GM23248 (cell line): ENCODE measurements around the gene MCL1. TPM values are rescaled to one million over a fixed set of nuclear protein-coding genes. Genes with fewer than 3 reads are reported as not detected.

Experiments used
- DNase-seq: peaks from one replicate; pipeline ENCODE4 v3.0.0-alpha.2; 2015
- H2AFZ ChIP-seq: fragments of 200-600 bp; sonication (generic); 2 replicates; pipeline ENCODE4 v1.6.1; 2016; ENCODE audit warnings: antibody characterized with exemption
- H3F3A ChIP-seq: fragments of 200-600 bp; sonication (generic); 2 replicates; pipeline ENCODE4 v1.6.1; 2016; ENCODE audit warnings: mild to moderate bottlenecking, antibody characterized with exemption, mixed run types; ENCODE audit not compliant: insufficient read depth
- H3K27ac ChIP-seq: fragments of 200-600 bp; sonication (generic); 2 replicates; pipeline ENCODE4 v1.5.1; 2016; ENCODE audit warnings: mild to moderate bottlenecking
- H3K27me3 ChIP-seq: fragments of 200-600 bp; sonication (generic); replicated peaks from 2 replicates; pipeline ENCODE4 v1.6.1; 2016; ENCODE audit warnings: mild to moderate bottlenecking; ENCODE audit not compliant: insufficient read depth
- H3K36me3 ChIP-seq: fragments of 200-600 bp; sonication (generic); 2 replicates; pipeline ENCODE4 v1.6.1; 2016; ENCODE audit warnings: low read depth, mild to moderate bottlenecking
- H3K4me1 ChIP-seq: fragments of 200-600 bp; sonication (generic); 2 replicates; pipeline ENCODE4 v1.6.1; 2016; ENCODE audit warnings: mild to moderate bottlenecking; ENCODE audit not compliant: insufficient read depth
- H3K4me2 ChIP-seq: fragments of 200-600 bp; sonication (generic); one replicate; pipeline ENCODE4 v1.6.1; 2016; ENCODE audit warnings: mild to moderate bottlenecking; ENCODE audit not compliant: unreplicated experiment
- H3K4me3 ChIP-seq: fragments of 200-600 bp; sonication (generic); 2 replicates; pipeline ENCODE4 v1.5.1; 2016; ENCODE audit warnings: mild to moderate bottlenecking
- H3K79me2 ChIP-seq: fragments of 200-600 bp; sonication (generic); 2 replicates; pipeline ENCODE4 v1.6.1; 2016; ENCODE audit warnings: mild to moderate bottlenecking; ENCODE audit not compliant: insufficient read depth
- H3K9ac ChIP-seq: fragments of 200-600 bp; sonication (generic); 2 replicates; pipeline ENCODE4 v1.6.1; 2016; ENCODE audit warnings: mild to moderate bottlenecking
- H3K9me2 ChIP-seq: fragments of 200-600 bp; sonication (generic); 2 replicates; pipeline ENCODE4 v1.6.1; 2016; ENCODE audit warnings: mixed run types, mild to moderate bottlenecking, moderate library complexity; ENCODE audit not compliant: insufficient read depth
- H3K9me3 ChIP-seq: fragments of 200-600 bp; sonication (generic); one replicate; pipeline ENCODE4 v1.6.1; 2017; ENCODE audit warnings: low read depth
- H4K20me1 ChIP-seq: fragments of 200-600 bp; sonication (generic); 2 replicates; pipeline ENCODE4 v1.6.0; 2016; ENCODE audit not compliant: insufficient read depth
- EZH2 ChIP-seq: fragments of 200-600 bp; sonication (generic); IDR thresholded peaks from 2 replicates; pipeline ENCODE4 v1.6.1; 2018; ENCODE audit warnings: antibody characterized with exemption, mild to moderate bottlenecking; ENCODE audit not compliant: insufficient read depth, poor library complexity, severe bottlenecking
- EZH2phosphoT487 ChIP-seq: fragments of 200-600 bp; sonication (generic); IDR thresholded peaks from 2 replicates; pipeline ENCODE4 v1.6.1; 2018; ENCODE audit warnings: antibody characterized with exemption, moderate library complexity, mild to moderate bottlenecking, low read depth; ENCODE audit not compliant: insufficient read depth
- WGBS, 2 experiments: methylation state at CpG; one replicate each; pipeline ENCODE4 v1.1.6; 2015 to 2017; ENCODE audit warnings: low lambda C conversion rate in 2 of 2, low coverage in 1 of 2; ENCODE audit errors: missing lambda C conversion rate in 2 of 2; 5-methylcytosine and 5-hydroxymethylcytosine counted together
- in situ Hi-C: fragments of 300-500 bp; cut with MboI; formaldehyde crosslinking; loops from 2 replicates; pipeline ENCODE4 v1.15.0; 2020
- polyA plus RNA-seq: library from polyadenylated mRNA; unstranded; fragments of >200 nt; fragmentation: Nextera tagmentation; extraction: Ambion mirVana; gene quantifications from 2 replicates; pipeline ENCODE4 v1.2.1, GENCODE V29; 2016
- total RNA-seq: library from RNA; depleted of rRNA; stranded (reverse); fragments of >200 nt; shearing (Covaris generic); gene quantifications from 2 replicates; pipeline ENCODE4 v1.2.3, GENCODE V29; 2014

Gene MCL1
- total and polyA plus RNA-seq, 2 experiments from 2014 or later: 84.7 to 310 TPM

DNA sequence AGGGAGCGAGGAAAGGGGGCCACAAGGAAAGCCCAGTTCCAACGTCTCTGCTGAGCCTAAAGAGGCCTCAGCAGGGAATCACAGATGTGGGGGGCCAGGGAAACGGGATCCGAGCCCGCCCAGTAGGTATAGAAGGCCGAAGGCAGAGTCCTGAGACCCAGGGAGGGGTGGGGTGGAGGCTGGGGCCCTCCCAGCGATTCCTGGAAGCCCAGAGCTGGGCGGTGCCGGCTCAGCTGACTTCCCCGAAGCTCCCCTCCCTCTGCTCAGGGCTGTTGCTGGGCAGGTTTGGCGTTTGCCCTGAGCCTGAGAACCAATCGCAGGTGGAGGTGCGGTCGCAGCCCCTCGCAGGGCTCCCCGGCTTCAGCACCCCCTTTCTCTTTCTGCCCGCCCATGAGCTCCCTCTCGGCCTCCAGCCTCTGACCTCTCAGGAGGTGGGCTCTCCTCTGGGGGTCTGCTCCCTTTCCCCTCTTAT lies 17.4 kb downstream of the MCL1 start:
- no peaks in the 10 kb centered on the region for H4K20me1 ChIP-seq
- TF ChIP-seq EZH2: no peak
- TF ChIP-seq EZH2phosphoT487: no peak
- H3K27ac ChIP-seq: peak overlapping the region; percentile 100
- H3K79me2 ChIP-seq: peaks cover 37% of the 10 kb centered on the region
- peak; percentile 96 for DNase-seq
- no peaks in the 10 kb centered on the region for H3K36me3 ChIP-seq
- in situ Hi-C loops: loop anchor here (10.0 kb wide), 1 partner anchor 253 kb away; no protein-coding TSS in a partner anchor
- H3K4me1 ChIP-seq: peaks cover 45% of the 10 kb centered on the region
- H2AFZ ChIP-seq: no peak overlapping the region
- no peaks in the 10 kb centered on the region for H3K9me3 ChIP-seq
- H3K9ac ChIP-seq: peak overlapping the region; percentile 98
- peak overlapping the region; percentile 77 for H3K4me3 ChIP-seq
- H3K4me2 ChIP-seq: peak overlapping the region; percentile 97
- peaks cover 53% of the 10 kb centered on the region for H3F3A ChIP-seq
- WGBS, 2 experiments: 1 to 2% methylated on average over 16 to 18 of the region's 18 CpGs
- H3K9me2 ChIP-seq: no peaks in the 10 kb centered on the region
- no peaks in the 10 kb centered on the region for H3K27me3 ChIP-seq

DNA sequence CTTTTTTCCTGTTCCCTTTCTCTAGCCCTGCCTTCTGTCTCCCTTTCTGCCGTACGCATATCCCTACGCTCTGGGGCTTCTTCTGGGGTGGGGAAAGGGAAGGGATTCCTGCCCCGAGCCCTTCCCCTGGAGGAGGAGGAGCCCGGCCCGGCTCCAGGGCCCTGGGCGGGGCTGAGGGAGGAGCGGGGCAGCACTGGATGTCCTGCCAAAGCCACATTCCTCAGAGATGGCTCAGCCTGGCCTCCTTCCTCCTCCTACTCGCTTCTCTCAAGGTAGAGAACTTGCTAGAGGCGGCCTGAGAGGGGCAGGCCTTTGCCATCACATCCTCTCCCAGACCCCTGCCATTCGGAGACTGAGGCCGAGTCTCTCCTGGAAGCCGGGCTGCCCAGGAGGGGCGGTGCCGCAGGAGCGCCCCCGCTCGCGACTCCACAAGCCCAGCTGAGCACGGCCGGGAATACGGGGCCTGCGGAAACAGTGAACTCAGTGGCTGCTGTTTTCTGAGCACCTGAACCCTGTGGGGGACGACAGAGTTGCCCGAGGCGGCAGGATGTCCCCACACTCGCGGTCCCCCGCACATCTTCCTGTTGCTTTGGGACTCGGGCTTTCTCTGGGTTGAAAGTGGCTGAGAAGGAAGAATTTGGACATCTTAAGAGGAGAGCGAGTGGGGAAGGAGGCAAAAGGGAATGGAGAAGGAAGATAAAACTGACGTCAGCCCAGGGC lies 18.0 kb downstream of the MCL1 start:
- Histone ChIP-seq H3K36me3 (no peaks in the 10 kb centered on the region), H3K4me1 (peaks cover 41% of the 10 kb centered on the region), H3K4me3 (peak overlapping the region; percentile 77), H4K20me1 (no peaks in the 10 kb centered on the region), H3K9ac (peak overlapping the region; percentile 98), H3K9me2 (no peaks in the 10 kb centered on the region), H3K9me3 (no peaks in the 10 kb centered on the region), H3F3A (peaks cover 47% of the 10 kb centered on the region), H3K27ac (peak overlapping the region; percentile 100), H3K4me2 (peak overlapping the region; percentile 97), H3K27me3 (no peaks in the 10 kb centered on the region), H3K79me2 (peaks cover 31% of the 10 kb centered on the region), H2AFZ (peak overlapping the region; percentile 58; the same call in 1 of the 2 replicates)
- TF ChIP-seq EZH2phosphoT487: no peak
- TF ChIP-seq EZH2: no peak
- DNase-seq: peak; percentile 98
- in situ Hi-C loops: loop anchor here (10.0 kb wide), 1 partner anchor 253 kb away; no protein-coding TSS in a partner anchor
- 1% methylated on average over 31 to 32 of the region's 32 CpGs for WGBS, 2 experiments

DNA sequence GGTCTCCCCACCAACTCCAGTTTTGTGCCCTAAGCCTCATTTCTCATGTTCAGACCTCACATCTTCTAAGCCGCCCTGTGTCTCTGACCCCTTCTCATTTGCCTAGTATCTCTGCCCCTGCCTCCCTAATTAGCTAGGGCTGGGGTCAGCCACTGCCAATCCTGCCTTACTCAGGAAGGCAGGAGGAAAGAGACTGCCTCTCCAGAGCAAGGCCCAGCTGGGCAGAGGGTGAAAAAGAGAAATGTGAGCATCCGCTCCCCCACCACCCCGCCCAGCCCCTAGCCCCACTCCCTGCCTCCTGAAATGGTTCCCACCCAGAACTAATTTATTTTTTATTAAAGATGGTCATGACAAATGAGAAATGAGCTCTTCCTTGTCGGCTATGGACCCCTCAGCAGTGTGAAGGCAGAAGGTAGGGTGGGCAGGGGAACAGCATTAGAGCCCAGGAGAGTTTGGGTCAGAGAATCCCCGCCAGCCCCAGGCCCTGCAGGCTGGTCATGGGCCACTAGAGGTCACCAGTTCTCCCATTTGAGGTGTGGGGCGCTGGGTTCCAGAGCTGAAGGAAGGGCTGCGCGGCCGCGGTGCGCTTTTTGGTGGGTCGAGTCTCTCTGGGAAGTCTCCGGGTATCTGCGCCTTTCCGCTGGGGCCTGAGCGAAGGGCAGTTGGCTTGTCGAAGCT lies 18.7 kb downstream of the MCL1 start:
- Histone ChIP-seq H3K27me3 (no peaks in the 10 kb centered on the region), H3K4me2 (peak overlapping the region; percentile 79), H3K9ac (peak overlapping the region; percentile 98), H3K4me1 (peaks cover 40% of the 10 kb centered on the region), H3K27ac (peak overlapping the region; percentile 100), H3K4me3 (peak overlapping the region; percentile 77), H3K9me2 (no peaks in the 10 kb centered on the region), H3K9me3 (no peaks in the 10 kb centered on the region), H2AFZ (peak overlapping the region; percentile 58; the same call in 1 of the 2 replicates), H3K36me3 (0 out of 2 replicates have a peak, but pooled peaks cover 2% of the 10 kb centered on the region), H3F3A (peaks cover 42% of the 10 kb centered on the region), H3K79me2 (peaks cover 24% of the 10 kb centered on the region), H4K20me1 (no peaks in the 10 kb centered on the region)
- TF ChIP-seq EZH2phosphoT487 (no peak), EZH2 (no peak)
- in situ Hi-C loops: loop anchor here (10.0 kb wide), 1 partner anchor 254 kb away; no protein-coding TSS in a partner anchor
- WGBS, 2 experiments: 13 to 14% methylated on average over 17 of the region's 17 CpGs
- peak; percentile 95 for DNase-seq

DNA sequence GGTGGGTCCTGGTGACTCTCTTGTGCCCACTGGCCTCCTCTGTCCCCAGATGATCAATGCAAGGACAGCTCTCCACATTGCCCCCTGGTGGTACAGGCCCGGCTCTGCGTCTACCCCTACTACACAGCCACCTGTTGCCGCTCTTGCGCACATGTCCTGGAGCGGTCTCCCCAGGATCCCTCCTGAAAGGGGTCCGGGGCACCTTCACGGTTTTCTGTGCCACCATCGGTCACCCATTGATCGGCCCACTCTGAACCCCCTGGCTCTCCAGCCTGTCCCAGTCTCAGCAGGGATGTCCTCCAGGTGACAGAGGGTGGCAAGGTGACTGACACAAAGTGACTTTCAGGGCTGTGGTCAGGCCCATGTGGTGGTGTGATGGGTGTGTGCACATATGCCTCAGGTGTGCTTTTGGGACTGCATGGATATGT lies 19.4 kb downstream of the MCL1 start:
- Histone ChIP-seq H3K9ac (no peak overlapping the region), H3K4me1 (peaks cover 35% of the 10 kb centered on the region), H2AFZ (no peak overlapping the region), H3K79me2 (peaks cover 17% of the 10 kb centered on the region), H4K20me1 (no peaks in the 10 kb centered on the region), H3K9me3 (no peaks in the 10 kb centered on the region), H3K27ac (no peak overlapping the region), H3K4me3 (no peak overlapping the region), H3K36me3 (0 out of 2 replicates have a peak, but pooled peaks cover 3% of the 10 kb centered on the region), H3K4me2 (peak overlapping the region; percentile 79), H3K27me3 (no peaks in the 10 kb centered on the region), H3K9me2 (no peaks in the 10 kb centered on the region), H3F3A (peaks cover 39% of the 10 kb centered on the region)
- 27 to 32% methylated on average over 9 of the region's 9 CpGs for WGBS, 2 experiments
- in situ Hi-C loops: loop anchor here (10.0 kb wide), 1 partner anchor 255 kb away; no protein-coding TSS in a partner anchor
- DNase-seq: peak; percentile 68
- TF ChIP-seq EZH2phosphoT487 (no peak), EZH2 (no peak)
